Testis (tissue), 3 donors: ENCODE results near the gene IRF2BPL. TPM values are rescaled to one million over a fixed set of nuclear protein-coding genes. Genes with fewer than 3 reads are reported as not detected.

ENCODE experiments used
- DNase-seq: peaks from one replicate; pipeline ENCODE4 v3.0.0-alpha.2; 2019
- H3K27ac ChIP-seq, 2 donors: fragments of 200-600 bp; sonication (generic); one replicate each; pipeline ENCODE4 v1.5.1; 2019
- H3K27me3 ChIP-seq: fragments of 200-600 bp; sonication (generic); one replicate; pipeline ENCODE4 v1.5.1; 2019
- H3K36me3 ChIP-seq: fragments of 200-600 bp; sonication (generic); one replicate; pipeline ENCODE4 v1.5.1; 2017; ENCODE audit warnings: low read depth; ENCODE audit errors: missing control alignments
- H3K4me1 ChIP-seq: fragments of 200-600 bp; sonication (generic); one replicate; pipeline ENCODE4 v1.5.1; 2019
- H3K4me3 ChIP-seq, 2 donors: fragments of 200-600 bp; sonication (generic); one replicate each; pipeline ENCODE4 v1.5.1; 2017 to 2019
- H3K9me3 ChIP-seq: fragments of 200-600 bp; sonication (generic); one replicate; pipeline ENCODE4 v1.5.1; 2017
- CTCF ChIP-seq, 3 experiments: fragments of 450-650 bp in 2 of 3; fragments of 200-600 bp in 1 of 3; sonication (generic) in 1 of 3; IDR thresholded peaks; one replicate each; pipeline ENCODE4 v1.5.1; 2016 to 2019; ENCODE audit warnings: antibody characterized with exemption in 3 of 3, mild to moderate bottlenecking in 2 of 3, moderate library complexity in 1 of 3
- POLR2A ChIP-seq: fragments of 450-650 bp; IDR thresholded peaks from one replicate; pipeline ENCODE4 v1.6.1; 2017; ENCODE audit warnings: antibody characterized with exemption, mild to moderate bottlenecking, moderate library complexity
- WGBS, 2 donors: methylation state at CpG; one replicate each; pipeline ENCODE4 v1.1.5; 2018; 5-methylcytosine and 5-hydroxymethylcytosine counted together
- intact Hi-C: fragments of 100-400 bp; cut with DNase I; formaldehyde crosslinking; loops from one replicate; pipeline ENCODE4 v1.15.1; 2023; ENCODE audit warnings: low total_unique reads
- polyA plus RNA-seq: library from polyadenylated mRNA; stranded (reverse); fragments of 350-450 nt; fragmentation: Illumina TruSeq; extraction: RNeasy Lipid Tissue Mini Kit (QIAGEN cat#74804); gene quantifications from one replicate; pipeline ENCODE4 v1.2.3, GENCODE V29; 2014; ENCODE audit warnings: low read depth, low replicate concordance; ENCODE audit not compliant: insufficient read depth
- total RNA-seq, 2 donors: library from RNA; depleted of rRNA; stranded (reverse); fragments of >200 nt; gene quantifications; one replicate each; pipeline ENCODE4 v1.2.3, GENCODE V29; 2016

IRF2BPL gene
- total and polyA plus RNA-seq, 3 donors from 2014 or later: 30.9 to 120 (median 94.6) TPM

GRCh38 chr14:77040741-77041653 is 12.5 kb upstream of the IRF2BPL start:
- no peak for DNase-seq
- intact Hi-C loops: loop anchor here (5.0 kb wide), 1 partner anchor 124 kb away; no protein-coding TSS in a partner anchor
- Histone ChIP-seq H3K9me3 (no peaks in the 10 kb centered on the region), H3K27ac (peak overlapping the region; percentile 87 to 92), H3K4me1 (peaks cover 90% of the 10 kb centered on the region), H3K36me3 (no peaks in the 10 kb centered on the region), H3K4me3 (peak overlapping the region; percentile 37 to 48), H3K27me3 (no peaks in the 10 kb centered on the region)
- TF ChIP-seq CTCF (IDR thresholded peaks at IDR 0.05) (no peak), POLR2A (no peak)
- WGBS, 2 donors: 15 to 16% methylated on average over 23 of the region's 23 CpGs

GRCh38 chr14:77040059-77040740 is 11.7 kb upstream of the IRF2BPL start:
- Histone ChIP-seq H3K4me1 (peaks cover 82% of the 10 kb centered on the region), H3K9me3 (no peaks in the 10 kb centered on the region), H3K27me3 (no peaks in the 10 kb centered on the region), H3K36me3 (no peaks in the 10 kb centered on the region), H3K4me3 (peak overlapping the region; percentile 37 to 48), H3K27ac (peak overlapping the region; percentile 87 to 92)
- peak; percentile 99 for DNase-seq
- no peak for TF ChIP-seq CTCF (IDR thresholded peaks at IDR 0.05)
- TF ChIP-seq POLR2A: no peak
- 0% methylated on average over 26 of the region's 26 CpGs for WGBS, 2 donors
- intact Hi-C loops: loop anchor here (5.0 kb wide), 1 partner anchor 123 kb away; no protein-coding TSS in a partner anchor

GRCh38 chr14:77039285-77040058 is 11.0 kb upstream of the IRF2BPL start:
- H3K4me1 ChIP-seq: peaks cover 77% of the 10 kb centered on the region
- no peak for DNase-seq
- WGBS, 2 donors: 5 to 7% methylated on average over 10 of the region's 10 CpGs
- H3K4me3 ChIP-seq: peak overlapping the region; percentile 37 to 48
- TF ChIP-seq CTCF (IDR thresholded peaks at IDR 0.05) (no peak), POLR2A (no peak)
- intact Hi-C loops: loop anchor here (5.0 kb wide), 1 partner anchor 122 kb away; no protein-coding TSS in a partner anchor
- no peaks in the 10 kb centered on the region for H3K36me3 ChIP-seq
- H3K27me3 ChIP-seq: no peaks in the 10 kb centered on the region
- no peaks in the 10 kb centered on the region for H3K9me3 ChIP-seq
- H3K27ac ChIP-seq: peak overlapping the region; percentile 87 to 92

GRCh38 chr14:77037938-77038568 is 9.5 kb upstream of the IRF2BPL start:
- no peaks in the 10 kb centered on the region for H3K36me3 ChIP-seq
- intact Hi-C loops: no loop called here
- H3K9me3 ChIP-seq: no peaks in the 10 kb centered on the region
- no peak overlapping the region for H3K4me3 ChIP-seq
- peak overlapping the region; percentile 61 to 92 for H3K27ac ChIP-seq
- TF ChIP-seq CTCF (IDR thresholded peaks at IDR 0.05) (no peak), POLR2A (no peak)
- 31 to 47% methylated on average over 21 of the region's 21 CpGs for WGBS, 2 donors
- H3K4me1 ChIP-seq: peaks cover 68% of the 10 kb centered on the region
- no peak for DNase-seq
- no peaks in the 10 kb centered on the region for H3K27me3 ChIP-seq
